22Rv1 (cell line): ENCODE results near the gene HAUS3.

Experiments used
- CTCF ChIP-seq: fragments of 450-650 bp; IDR thresholded peaks from 2 replicates; pipeline ENCODE4 v1.5.1; 2017; ENCODE audit warnings: mild to moderate bottlenecking
- ZFX ChIP-seq: fragments of 450-650 bp; IDR thresholded peaks from 2 replicates; pipeline ENCODE4 v1.6.1; 2017; ENCODE audit warnings: antibody characterized with exemption, borderline replicate concordance

- no peak for TF ChIP-seq CTCF
- no peak for TF ChIP-seq ZFX
Observed at GRCh38 chr4:2241003-2241402, 918 bp downstream of the HAUS3 start.
